Fibroblast of pulmonary artery (primary cell): ENCODE data around the gene PM20D2.
A peak's percentile ranks its signal among the peaks of the same experiment; 100 is the strongest.
"Not testable (repeated sequence)": the region's sequence is repeated elsewhere in the genome, so short reads cannot be mapped to it uniquely, and the experiment has no call there.

ENCODE experiments used
- DNase-seq: peaks from one replicate; pipeline ENCODE4 v3.0.0-alpha.2; 2010; ENCODE audit warnings: low read depth
- H3K4me3 ChIP-seq: replicated peaks from 2 replicates; pipeline ENCODE4 v1.5.1; 2011; ENCODE audit warnings: low read depth, mild to moderate bottlenecking, control low read depth, low read length, moderate library complexity
- CTCF ChIP-seq: IDR thresholded peaks from 2 replicates; pipeline ENCODE4 v1.5.1; 2011; ENCODE audit warnings: mild to moderate bottlenecking, control low read depth, low read length, inconsistent platforms; ENCODE audit errors: missing control alignments

PM20D2 gene

GRCh38 chr6:89117211-89118108 lies 28.4 kb upstream of the PM20D2 start, which contains the start of gene SRSF12:
TSS of gene SRSF12 (minus strand) at chr6:89118071. CDS start at chr6:89117887, 184 bp downstream.
- H3K4me3 ChIP-seq, result peak within 1 kb of the TSS; percentile 57
- peak; percentile 38 for DNase-seq
- no peak for TF ChIP-seq CTCF

GRCh38 chr6:89118931-89119330 lies 26.9 kb upstream of the PM20D2 start:
- no peak for DNase-seq
- TF ChIP-seq CTCF, result no peak
- H3K4me3 ChIP-seq, result no peak overlapping the region

- no peak for TF ChIP-seq CTCF
These were observed 25.5 kb upstream of the PM20D2 start for GRCh38 chr6:89120371-89120770.

GRCh38 chr6:89121934-89122333 lies 23.9 kb upstream of the PM20D2 start:
- no peak overlapping the region for H3K4me3 ChIP-seq
- no peak for TF ChIP-seq CTCF
- no peak for DNase-seq

More at GRCh38 chr6:89120371-89120770, 25.5 kb upstream of the PM20D2 start:
- no peak overlapping the region for H3K4me3 ChIP-seq
- no peak for DNase-seq

- TF ChIP-seq CTCF, result peak; percentile 66
- DNase-seq, result peak; percentile 56
- no peak overlapping the region for H3K4me3 ChIP-seq
These were observed 23.2 kb upstream of the PM20D2 start for GRCh38 chr6:89122625-89123024.

GRCh38 chr6:89128256-89128671 lies 17.6 kb upstream of the PM20D2 start:
- DNase-seq, H3K4me3 ChIP-seq: not testable (repeated sequence)

- no peak overlapping the region for H3K4me3 ChIP-seq
- no peak for DNase-seq
- no peak for TF ChIP-seq CTCF
These were observed 14.3 kb upstream of the PM20D2 start for GRCh38 chr6:89131599-89131998.
